Fibroblast of lung (primary cell): ENCODE data around the gene KAT2A.

Experiments used
- CTCF ChIP-seq, 2 donors: IDR thresholded peaks in 1 of 2; conservative IDR thresholded peaks in 1 of 2; 1 replicate in 1 of 2; 2 replicates in 1 of 2; pipeline ENCODE4 v1.5.1; 2011 to 2012; ENCODE audit warnings: low read length in 2 of 2, control low read depth in 1 of 2, inconsistent platforms in 1 of 2, low read depth in 1 of 2, mild to moderate bottlenecking in 1 of 2
- EZH2 ChIP-seq: IDR thresholded peaks from 2 replicates; pipeline ENCODE4 v1.5.1; 2012; ENCODE audit warnings: low read length, control low read depth, mild to moderate bottlenecking; ENCODE audit errors: missing control alignments

- TF ChIP-seq CTCF (conservative IDR thresholded peaks at IDR 0.05 in 1 of 2, IDR thresholded peaks at IDR 0.05 in 1 of 2; ENCODE audit: low read depth in 1 of 2, low read length in 2 of 2) (no peak), EZH2 (no peak)
These were observed 13.3 kb downstream of the KAT2A start for GRCh38 chr17:42107597-42108576.
